ENCODE results near the gene GNG13.

- TF ChIP-seq CTCF (IDR thresholded peaks at IDR 0.05) (no peak), EP300 (IDR thresholded peaks at IDR 0.05) (no peak), POLR2A (IDR thresholded peaks at IDR 0.05) (no peak)
Measured at GRCh38 chr16:789191-789850, 11.2 kb downstream of the GNG13 start.

Data from ovary (tissue), 3 donors.